H9 (cell line): ENCODE data around the gene CROCC2. TPM values are rescaled to one million over a fixed set of nuclear protein-coding genes. Genes with fewer than 3 reads are reported as not detected.

Experiments used
- DNase-seq: peaks from one replicate; pipeline ENCODE4 v3.0.0-alpha.2; 2017
- H2AFZ ChIP-seq: one replicate; pipeline ENCODE4 v1.6.1; 2013; ENCODE audit warnings: mild to moderate bottlenecking, low read length, control low read depth, moderate library complexity
- H2AK5ac ChIP-seq: 2 replicates; pipeline ENCODE4 v1.6.1; 2013; ENCODE audit warnings: low read length, control low read depth, mixed read lengths; ENCODE audit not compliant: insufficient read length
- H2BK120ac ChIP-seq: one replicate; pipeline ENCODE4 v1.6.1; 2013; ENCODE audit warnings: low read depth, mild to moderate bottlenecking, low read length, control low read depth, inconsistent platforms; ENCODE audit not compliant: poor library complexity, severe bottlenecking
- H2BK12ac ChIP-seq: 2 replicates; pipeline ENCODE4 v1.6.1; 2013; ENCODE audit warnings: low read length, control low read depth, mixed read lengths, low read depth; ENCODE audit not compliant: insufficient read length
- H2BK15ac ChIP-seq: 2 replicates; pipeline ENCODE4 v1.6.1; 2013; ENCODE audit warnings: low read depth, low read length, control low read depth
- H2BK20ac ChIP-seq: one replicate; pipeline ENCODE4 v1.6.1; 2013; ENCODE audit warnings: low read depth, mild to moderate bottlenecking, low read length, control low read depth, inconsistent platforms; ENCODE audit not compliant: poor library complexity, severe bottlenecking
- H2BK5ac ChIP-seq: 2 replicates; pipeline ENCODE4 v1.6.1; 2013; ENCODE audit warnings: low read length, control low read depth, mixed read lengths; ENCODE audit not compliant: insufficient read length
- H3K14ac ChIP-seq: 2 replicates; pipeline ENCODE4 v1.6.1; 2013; ENCODE audit warnings: low read length, control low read depth; ENCODE audit not compliant: insufficient read depth
- H3K18ac ChIP-seq: 2 replicates; pipeline ENCODE4 v1.6.1; 2013; ENCODE audit warnings: low read depth, mild to moderate bottlenecking, mixed read lengths, low read length, control low read depth; ENCODE audit not compliant: insufficient read length
- H3K23ac ChIP-seq: 2 replicates; pipeline ENCODE4 v1.6.1; 2013; ENCODE audit warnings: low read length, control low read depth, mixed read lengths, low read depth; ENCODE audit not compliant: insufficient read length
- H3K23me2 ChIP-seq: 2 replicates; pipeline ENCODE4 v1.6.1; 2013; ENCODE audit warnings: low read depth, mild to moderate bottlenecking, mixed read lengths, low read length, control low read depth; ENCODE audit not compliant: insufficient read length, poor library complexity, severe bottlenecking
- H3K27ac ChIP-seq: 2 replicates; pipeline ENCODE4 v1.5.1; 2013; ENCODE audit warnings: low read length, control low read depth, mixed read lengths, low read depth; ENCODE audit not compliant: insufficient read length
- H3K27me3 ChIP-seq: 2 replicates; pipeline ENCODE4 v1.6.1; 2013; ENCODE audit warnings: low read length, control low read depth, inconsistent platforms; ENCODE audit not compliant: insufficient read depth
- H3K4ac ChIP-seq: 2 replicates; pipeline ENCODE4 v1.6.1; 2013; ENCODE audit warnings: low read depth, mild to moderate bottlenecking, control low read depth, inconsistent platforms, low read length, moderate library complexity
- H3K4me1 ChIP-seq: 2 replicates; pipeline ENCODE4 v1.6.1; 2013; ENCODE audit warnings: low read length, control low read depth, inconsistent platforms; ENCODE audit not compliant: insufficient read depth
- H3K4me2 ChIP-seq: 2 replicates; pipeline ENCODE4 v1.6.1; 2013; ENCODE audit warnings: low read length, control low read depth, mixed read lengths; ENCODE audit not compliant: insufficient read length, insufficient read depth
- H3K56ac ChIP-seq: 2 replicates; pipeline ENCODE4 v1.6.1; 2013; ENCODE audit warnings: low read depth, mild to moderate bottlenecking, mixed read lengths, low read length, control low read depth; ENCODE audit not compliant: insufficient read length
- H3K79me1 ChIP-seq: 2 replicates; pipeline ENCODE4 v1.6.1; 2013; ENCODE audit warnings: low read depth, mild to moderate bottlenecking, moderate library complexity, low read length, control low read depth, inconsistent platforms; ENCODE audit not compliant: insufficient read depth, poor library complexity, severe bottlenecking
- H3K79me2 ChIP-seq: 2 replicates; pipeline ENCODE4 v1.6.1; 2013; ENCODE audit warnings: low read length, control low read depth, inconsistent platforms; ENCODE audit not compliant: insufficient read depth
- H3K9ac ChIP-seq: 2 replicates; pipeline ENCODE4 v1.6.1; 2013; ENCODE audit warnings: low read length, control low read depth, mixed read lengths; ENCODE audit not compliant: insufficient read length; ENCODE audit errors: extremely low read depth
- H3K9me3 ChIP-seq: one replicate; pipeline ENCODE4 v1.6.1; 2013; ENCODE audit warnings: low read depth, low read length, inconsistent platforms; ENCODE audit not compliant: control insufficient read depth
- H3T11ph ChIP-seq: one replicate; pipeline ENCODE4 v1.6.1; 2013; ENCODE audit warnings: mild to moderate bottlenecking, low read length, control low read depth, inconsistent platforms
- H4K20me1 ChIP-seq: one replicate; pipeline ENCODE4 v1.6.1; 2013; ENCODE audit not compliant: control insufficient read depth, insufficient read length, insufficient read depth
- H4K5ac ChIP-seq: 2 replicates; pipeline ENCODE4 v1.6.1; 2013; ENCODE audit warnings: low read depth, mild to moderate bottlenecking, mixed read lengths, low read length, control low read depth; ENCODE audit not compliant: insufficient read length
- H4K8ac ChIP-seq: replicated peaks from 2 replicates; pipeline ENCODE4 v1.6.1; 2013; ENCODE audit warnings: low read length, control low read depth, mixed read lengths, low read depth; ENCODE audit not compliant: insufficient read length
- H4K91ac ChIP-seq: 2 replicates; pipeline ENCODE4 v1.6.1; 2013; ENCODE audit warnings: low read depth, mild to moderate bottlenecking, moderate library complexity, mixed read lengths, low read length, control low read depth; ENCODE audit not compliant: insufficient read length
- H3K27ac Mint-ChIP-seq, 3 experiments: 2 replicates in 2 of 3; 3 replicates in 1 of 3; pipeline ENCODE4 v1.8.0; 2020 to 2021; ENCODE audit warnings: mixed read lengths in 3 of 3, mild to moderate bottlenecking in 1 of 3, moderate library complexity in 1 of 3
- H3K27me3 Mint-ChIP-seq: 2 replicates; pipeline ENCODE4 v1.8.0; 2021; ENCODE audit warnings: low read depth, mild to moderate bottlenecking, moderate library complexity, mixed read lengths
- H3K36me3 Mint-ChIP-seq, 3 experiments: 2 replicates in 2 of 3; 3 replicates in 1 of 3; pipeline ENCODE4 v1.8.0; 2020 to 2021; ENCODE audit warnings: low read depth in 3 of 3, mixed read lengths in 3 of 3; ENCODE audit not compliant: insufficient read depth in 1 of 3
- H3K4me1 Mint-ChIP-seq, 2 experiments: 2 replicates each; pipeline ENCODE4 v1.8.0; 2020; ENCODE audit warnings: mixed read lengths in 2 of 2
- H3K4me3 Mint-ChIP-seq, 2 experiments: 2 replicates in 1 of 2; 3 replicates in 1 of 2; pipeline ENCODE4 v1.8.0; 2020 to 2021; ENCODE audit warnings: mild to moderate bottlenecking in 2 of 2, mixed read lengths in 2 of 2, moderate library complexity in 1 of 2
- H3K9me3 Mint-ChIP-seq, 2 experiments: 2 replicates in 1 of 2; 3 replicates in 1 of 2; pipeline ENCODE4 v1.8.0; 2020; ENCODE audit warnings: mild to moderate bottlenecking in 2 of 2, mixed read lengths in 2 of 2, moderate library complexity in 1 of 2
- CTCF ChIP-seq: fragments of 200-600 bp; sonication (generic); conservative IDR thresholded peaks from 3 replicates; pipeline ENCODE4 v1.8.0; 2021; ENCODE audit warnings: antibody characterized with exemption, mild to moderate bottlenecking
- WGBS: extraction: QIAGEN DNeasy Blood & Tissue Kit; methylation state at CpG from one replicate; pipeline ENCODE4 v1.1.7; 2013; ENCODE audit warnings: missing lambda C conversion rate, low lambda C conversion rate, mixed read lengths; ENCODE audit not compliant: insufficient read length; ENCODE audit errors: extremely low coverage; 5-methylcytosine and 5-hydroxymethylcytosine counted together
- total RNA-seq: library from RNA; stranded (reverse); gene quantifications from 2 replicates; pipeline ENCODE4 v1.2.1, GENCODE V29; 2021

The CROCC2 gene
- total RNA-seq, 1 experiment from 2014 or later = not detected

GRCh38 chr2:240895656-240896388 is 10.3 kb upstream of the CROCC2 start, which contains the start of gene MAB21L4:
MAB21L4 (minus strand) TSS chr2:240896156; CDS start chr2:240895997, 159 bp downstream.
- Histone ChIP-seq H3K79me2 (no peaks in the 10 kb centered on the region), H3K9me3 (no peaks in the 10 kb centered on the region), H3K4me1 (no peaks in the 10 kb centered on the region), H2BK20ac (no peak within 1 kb of the TSS), H3K56ac (no peak within 1 kb of the TSS), H3K18ac (no peak within 1 kb of the TSS), H2BK12ac (no peak within 1 kb of the TSS), H3K23me2 (no peaks in the 10 kb centered on the region), H2AFZ (no peak within 1 kb of the TSS), H3K27me3 (no peaks in the 10 kb centered on the region), H3K4ac (no peak within 1 kb of the TSS), H3K14ac (no peak within 1 kb of the TSS; the same call in 1 of the 2 replicates), H3K79me1 (no peaks in the 10 kb centered on the region), H4K20me1 (no peaks in the 10 kb centered on the region), H4K8ac (no peak within 1 kb of the TSS), H2BK5ac (no peak within 1 kb of the TSS), H2BK15ac (no peak within 1 kb of the TSS), H3K9ac (no peak within 1 kb of the TSS), H2BK120ac (no peak within 1 kb of the TSS), H3K4me2 (no peak within 1 kb of the TSS), H3T11ph (no peak within 1 kb of the TSS), H4K91ac (no peak within 1 kb of the TSS), H4K5ac (no peak within 1 kb of the TSS), H3K23ac (no peak within 1 kb of the TSS), H3K27ac (no peak within 1 kb of the TSS), H2AK5ac (no peak within 1 kb of the TSS)
- no peak for DNase-seq
- H3K36me3 Mint-ChIP-seq = peaks cover 0 to 3% (median 2%) of the 10 kb centered on the region in 3 experiments; a peak in 2 of 7 replicates
- H3K27ac Mint-ChIP-seq = no peak within 1 kb of the TSS
- H3K9me3 Mint-ChIP-seq = peaks cover 3 to 4% of the 10 kb centered on the region in 2 experiments; a peak in 3 of 5 replicates
- WGBS = no CpG with 5 or more reads among the region's 24 CpGs
- H3K27me3 Mint-ChIP-seq = peaks cover 2% of the 10 kb centered on the region; the same call in 1 of the 2 replicates
- peaks cover 9 to 19% of the 10 kb centered on the region in 2 experiments for H3K4me1 Mint-ChIP-seq
- no peak within 1 kb of the TSS for H3K4me3 Mint-ChIP-seq
- no peak for TF ChIP-seq CTCF
